HG02943 (cell line): ENCODE data around the gene DIP2C.
"Not testable (repeated sequence)": the region's sequence is repeated elsewhere in the genome, so short reads cannot be mapped to it uniquely, and the experiment has no call there.

Experiments
- ATAC-seq: cut with Tn5 transposase; IDR thresholded peaks from one replicate; pipeline ENCODE4 v1.9.1; 2021; ENCODE audit warnings: mild to moderate bottlenecking, low read depth, moderate library complexity; ENCODE audit not compliant: unreplicated experiment

Gene DIP2C

DNA sequence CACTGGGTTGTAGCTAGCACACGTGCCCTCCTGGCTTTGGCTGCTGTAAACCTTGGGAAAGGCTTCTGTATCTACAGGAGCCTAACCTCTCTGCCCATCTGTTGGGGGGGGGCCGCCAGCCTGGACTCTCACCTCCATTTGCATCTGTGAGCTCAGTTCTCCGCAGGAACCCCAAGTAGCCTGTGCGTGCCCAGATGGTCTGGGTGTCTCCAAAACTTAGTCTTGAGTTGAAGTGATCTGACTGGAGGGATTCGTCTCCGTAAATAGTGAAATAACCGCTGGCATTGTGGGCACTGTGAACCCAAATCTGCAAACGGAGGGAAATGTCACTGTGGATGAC, 406.4 kb downstream of the DIP2C start:
- ATAC-seq, result no peak

- no peak for ATAC-seq
These were observed 407.0 kb downstream of the DIP2C start for GRCh38 chr10:282294-283139.

GRCh38 chr10:279655-280054, 409.8 kb downstream of the DIP2C start:
- no peak for ATAC-seq

GRCh38 chr10:279232-279631, 410.2 kb downstream of the DIP2C start:
- no peak for ATAC-seq

- no peak for ATAC-seq
These were observed 410.8 kb downstream of the DIP2C start for GRCh38 chr10:278707-279106.

DNA sequence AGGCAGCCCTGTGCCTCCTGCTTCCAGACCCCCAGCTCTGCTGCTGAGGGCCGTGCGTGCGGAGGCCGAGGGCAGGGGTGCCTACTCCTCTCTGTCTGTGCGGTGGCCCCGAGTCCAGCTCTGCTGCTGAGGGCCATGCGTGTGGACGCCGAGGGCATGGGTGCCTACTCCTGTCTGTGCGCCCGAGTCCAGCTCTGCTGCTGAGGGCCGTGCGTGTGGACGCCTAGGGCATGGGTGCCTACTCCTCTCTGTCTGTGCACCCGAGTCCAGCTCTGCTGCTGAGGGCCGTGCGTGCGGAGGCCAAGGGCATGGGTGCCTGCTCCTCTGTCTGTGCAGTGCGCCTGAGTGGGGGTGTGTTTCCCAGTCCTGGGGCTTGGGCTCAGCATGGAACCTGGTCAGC, 411.5 kb downstream of the DIP2C start:
- no peak for ATAC-seq

DNA sequence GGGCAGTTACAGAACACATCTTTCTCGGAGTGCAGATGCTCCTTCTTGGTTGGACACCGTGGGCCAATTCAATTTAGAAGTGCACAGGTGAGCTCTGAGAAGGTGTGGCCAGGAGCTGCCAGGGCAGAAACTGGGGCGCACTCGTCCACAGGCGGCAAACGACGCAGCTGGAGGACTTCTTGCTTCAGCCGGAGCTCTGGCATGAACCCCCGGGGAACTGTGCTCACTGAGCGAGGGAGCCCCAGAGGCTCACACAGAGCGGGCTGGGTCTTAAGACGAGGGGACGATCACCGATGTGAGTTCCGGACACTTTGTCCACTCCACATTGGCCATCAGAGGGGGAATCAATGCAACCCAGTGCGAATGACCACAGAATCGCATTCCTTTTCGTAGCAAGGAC, 413.8 kb downstream of the DIP2C start:
- ATAC-seq, result no peak

GRCh38 chr10:274866-275265, 414.6 kb downstream of the DIP2C start:
- ATAC-seq, result no peak

- no peak for ATAC-seq
These were observed 416.4 kb downstream of the DIP2C start for GRCh38 chr10:273088-273487.

DNA sequence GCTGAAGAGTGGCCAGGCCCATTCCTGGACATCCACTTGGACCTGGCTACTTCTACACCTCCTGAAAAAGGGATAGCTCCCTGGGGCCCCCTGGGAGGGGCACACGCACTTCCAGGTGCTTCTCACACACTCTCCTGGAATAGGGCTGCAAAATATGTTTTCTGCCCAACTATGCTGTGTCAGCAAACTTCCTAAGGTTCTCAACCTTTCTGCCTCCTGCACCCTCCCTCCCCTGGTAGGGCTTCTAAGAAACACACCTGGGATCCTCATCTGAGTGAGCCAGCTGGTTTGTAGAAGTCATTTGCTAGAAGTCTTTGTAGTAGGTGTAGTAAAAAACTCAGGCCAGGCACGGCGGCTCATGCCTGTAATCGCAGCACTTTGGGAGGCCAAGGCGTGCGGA, 417.7 kb downstream of the DIP2C start:
- ATAC-seq, result no peak

DNA sequence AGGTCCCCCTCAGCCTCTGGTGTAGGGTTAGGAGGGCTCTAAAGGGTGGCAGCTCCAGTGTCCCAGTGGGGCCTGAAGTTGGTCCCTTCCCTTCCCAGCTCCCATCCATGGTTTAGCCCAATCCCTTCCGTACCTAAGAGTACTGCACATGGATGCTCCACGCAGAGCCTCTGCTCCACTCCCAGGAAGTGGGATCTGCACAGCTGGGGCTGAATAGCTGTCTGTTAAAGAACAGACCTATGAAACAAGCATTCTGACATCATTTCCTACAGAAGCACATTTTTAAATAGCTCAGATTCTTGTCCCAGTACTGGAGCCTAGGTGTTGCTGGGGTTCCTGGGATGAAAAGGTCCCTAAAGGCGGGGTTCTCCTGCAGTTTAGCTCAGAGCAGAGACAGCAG, 418.3 kb downstream of the DIP2C start:
- no peak for ATAC-seq

DNA sequence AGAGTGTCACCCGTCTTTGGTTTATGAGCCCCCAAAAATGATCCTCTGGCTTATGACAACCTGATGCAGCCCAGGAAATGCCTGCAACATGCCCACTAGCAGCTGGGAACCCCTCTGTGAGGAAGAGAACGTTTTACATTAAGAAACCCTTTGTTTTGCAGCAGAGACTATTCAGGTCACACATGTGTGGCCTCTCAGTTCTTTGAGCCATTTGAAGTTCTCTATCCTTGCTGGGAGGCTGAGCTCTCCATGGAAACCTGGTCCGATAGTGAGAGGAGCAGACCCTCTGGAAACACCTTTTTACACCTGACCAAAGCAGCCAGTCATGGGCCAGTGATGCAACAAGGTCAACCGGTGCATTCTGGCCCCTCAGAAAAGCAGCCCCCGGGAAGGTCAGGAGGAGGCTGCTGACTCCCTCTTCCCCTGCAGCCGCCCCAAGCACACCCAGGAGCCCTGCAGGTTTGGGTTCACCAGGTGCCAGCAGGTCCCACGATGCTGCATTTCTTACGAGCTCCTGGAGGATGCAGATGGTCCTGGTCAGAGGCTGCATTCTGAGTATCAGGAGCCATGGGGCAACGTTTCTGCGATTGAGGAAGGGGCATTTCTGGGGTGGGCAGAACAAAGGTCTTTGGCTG, 419.9 kb downstream of the DIP2C start:
- ATAC-seq, result no peak

- no peak for ATAC-seq
These were observed 421.8 kb downstream of the DIP2C start for GRCh38 chr10:267705-268104.

DNA sequence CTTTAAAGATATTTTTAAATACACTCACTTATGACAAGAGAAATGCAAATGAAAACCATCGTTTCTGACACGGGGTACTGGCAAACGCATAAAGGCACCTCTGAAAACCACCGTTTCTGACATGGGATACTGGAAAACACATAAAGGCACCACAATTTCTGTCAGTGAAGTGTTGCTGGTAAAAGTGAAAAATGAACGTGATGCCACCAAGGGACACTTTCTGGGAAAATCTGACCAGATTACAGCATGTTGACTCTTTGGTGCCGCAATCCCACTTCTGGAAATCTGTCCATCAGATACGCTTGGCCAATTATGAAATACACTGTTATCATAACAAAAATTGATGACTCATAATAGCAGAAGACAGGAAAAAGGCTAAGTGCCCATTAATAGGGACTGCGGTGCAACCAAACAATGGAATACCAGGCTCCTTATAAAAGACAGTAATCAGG, 422.5 kb downstream of the DIP2C start:
- no peak for ATAC-seq

DNA sequence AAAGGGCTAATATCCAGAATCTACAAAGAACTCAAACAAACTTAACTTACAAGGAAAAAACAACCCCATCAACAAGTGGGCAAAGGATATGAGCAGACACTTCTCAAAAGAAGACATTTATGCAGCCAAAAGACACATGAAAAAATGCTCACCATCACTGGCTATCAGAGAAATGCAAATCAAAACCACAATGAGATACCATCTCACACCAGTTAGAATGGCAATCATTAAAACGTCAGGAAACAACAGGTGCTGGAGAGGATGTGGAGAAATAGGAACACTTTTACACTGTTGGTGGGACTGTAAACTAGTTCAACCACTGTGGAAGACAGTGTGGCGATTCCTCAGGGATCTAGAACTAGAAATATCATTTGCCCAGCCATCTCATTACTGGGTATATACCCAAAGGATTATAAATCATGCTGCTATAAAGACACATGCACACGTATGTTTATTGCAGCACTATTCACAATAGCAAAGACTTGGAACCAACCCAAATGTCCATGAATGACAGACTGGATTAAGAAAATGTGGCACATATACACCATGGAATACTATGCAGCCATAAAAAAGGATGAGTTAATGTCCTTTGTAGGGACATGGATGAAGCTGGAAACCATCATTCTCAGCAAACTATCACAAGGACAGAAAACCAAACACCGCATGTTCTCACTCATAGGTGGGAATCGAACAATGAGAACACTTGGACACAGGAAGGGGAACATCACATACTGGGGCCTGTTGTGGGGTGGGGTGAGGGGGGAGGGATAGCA, 423.5 kb downstream of the DIP2C start:
- not testable (repeated sequence) for ATAC-seq

DNA sequence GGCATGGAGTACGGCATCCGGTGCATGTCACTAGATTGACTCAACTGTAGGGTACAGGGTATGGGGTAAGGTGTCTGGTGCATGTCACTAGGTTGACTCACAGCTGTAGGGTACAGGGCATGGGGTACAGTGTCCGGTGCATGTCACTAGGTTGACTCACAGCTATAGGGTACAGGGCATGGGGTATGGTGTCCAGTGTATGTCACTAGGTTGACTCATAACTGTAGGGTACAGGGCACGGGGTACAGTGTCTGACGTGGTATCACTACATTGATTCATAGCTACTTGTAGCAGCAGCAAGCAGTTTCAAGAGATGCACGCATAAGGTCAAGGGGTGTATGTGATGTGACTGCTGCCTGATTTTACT, 424.4 kb downstream of the DIP2C start:
- not testable (repeated sequence) for ATAC-seq

GRCh38 chr10:264160-265073, 425.1 kb downstream of the DIP2C start:
- ATAC-seq, result not testable (repeated sequence)

DNA sequence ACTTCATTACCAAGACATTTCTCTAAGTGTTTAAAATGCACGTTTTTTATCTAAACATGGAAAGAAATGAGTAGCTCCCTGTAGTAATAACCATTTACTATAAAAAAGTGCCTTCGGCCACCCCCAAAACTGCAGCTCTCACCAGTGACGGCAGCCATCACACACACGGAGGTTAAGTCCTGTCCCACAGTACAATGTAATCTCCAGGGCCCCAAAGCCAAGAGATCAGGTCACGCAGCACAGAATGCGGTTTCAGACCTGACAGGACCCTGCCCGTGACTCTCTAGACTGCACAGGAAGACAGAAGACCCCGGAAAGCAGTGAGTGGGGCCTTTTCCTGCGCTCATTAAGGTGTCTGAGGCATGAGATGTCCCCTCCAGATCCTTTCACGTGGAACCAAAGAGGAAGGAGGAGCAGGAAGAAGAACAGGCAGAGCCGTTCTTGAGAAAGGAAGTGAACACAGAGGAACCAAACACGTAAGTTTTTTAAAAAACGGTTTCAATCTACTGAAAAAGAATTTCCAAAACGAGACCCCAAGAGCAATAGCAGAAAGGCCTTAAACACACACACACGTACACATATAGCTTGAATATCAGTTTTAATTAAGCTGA, 428.5 kb downstream of the DIP2C start:
- ATAC-seq, result no peak

GRCh38 chr10:251982-252582, 437.4 kb downstream of the DIP2C start:
- ATAC-seq, result no peak

- ATAC-seq, result no peak
These were observed 441.2 kb downstream of the DIP2C start for GRCh38 chr10:248307-248706.
